Progenitor cell of endocrine pancreas (in vitro differentiated cells): Measurements from ENCODE around the gene RPUSD3. TPM values are rescaled to one million over a fixed set of nuclear protein-coding genes. Genes with fewer than 3 reads are reported as not detected.

Experiments used
- DNase-seq: peaks from one replicate; pipeline ENCODE4 v3.0.0; 2021; ENCODE audit warnings: low spot score; ENCODE audit not compliant: unreplicated experiment
- H3K27ac Mint-ChIP-seq: 2 replicates; pipeline ENCODE4 v1.8.0; 2021; ENCODE audit warnings: mild to moderate bottlenecking, moderate library complexity, mixed read lengths
- H3K27me3 Mint-ChIP-seq: 2 replicates; pipeline ENCODE4 v1.8.0; 2021; ENCODE audit warnings: mixed read lengths
- H3K36me3 Mint-ChIP-seq: 2 replicates; pipeline ENCODE4 v1.8.0; 2022; ENCODE audit warnings: mixed read lengths; ENCODE audit not compliant: insufficient read depth
- H3K4me1 Mint-ChIP-seq: 2 replicates; pipeline ENCODE4 v1.8.0; 2021; ENCODE audit warnings: low read depth, mixed read lengths
- H3K4me3 Mint-ChIP-seq: 2 replicates; pipeline ENCODE4 v1.8.0; 2021; ENCODE audit warnings: low read depth, mild to moderate bottlenecking, moderate library complexity, mixed read lengths
- H3K9me3 Mint-ChIP-seq: 2 replicates; pipeline ENCODE4 v1.8.0; 2021; ENCODE audit warnings: low read depth, mixed read lengths
- total RNA-seq: library from RNA; stranded (reverse); gene quantifications from 2 replicates; pipeline ENCODE4 v1.2.1, GENCODE V29; 2021
- TF ChIP-seq, protein P1 (sequence below): fragments of 200-600 bp; sonication (generic); IDR thresholded peaks from one replicate; pipeline ENCODE4 v1.5.0; 2021; ENCODE audit warnings: antibody characterized with exemption, mild to moderate bottlenecking; ENCODE audit not compliant: unreplicated experiment

Gene RPUSD3
- total RNA-seq, 1 donor from 2014 or later: 55.0 TPM

DNA sequence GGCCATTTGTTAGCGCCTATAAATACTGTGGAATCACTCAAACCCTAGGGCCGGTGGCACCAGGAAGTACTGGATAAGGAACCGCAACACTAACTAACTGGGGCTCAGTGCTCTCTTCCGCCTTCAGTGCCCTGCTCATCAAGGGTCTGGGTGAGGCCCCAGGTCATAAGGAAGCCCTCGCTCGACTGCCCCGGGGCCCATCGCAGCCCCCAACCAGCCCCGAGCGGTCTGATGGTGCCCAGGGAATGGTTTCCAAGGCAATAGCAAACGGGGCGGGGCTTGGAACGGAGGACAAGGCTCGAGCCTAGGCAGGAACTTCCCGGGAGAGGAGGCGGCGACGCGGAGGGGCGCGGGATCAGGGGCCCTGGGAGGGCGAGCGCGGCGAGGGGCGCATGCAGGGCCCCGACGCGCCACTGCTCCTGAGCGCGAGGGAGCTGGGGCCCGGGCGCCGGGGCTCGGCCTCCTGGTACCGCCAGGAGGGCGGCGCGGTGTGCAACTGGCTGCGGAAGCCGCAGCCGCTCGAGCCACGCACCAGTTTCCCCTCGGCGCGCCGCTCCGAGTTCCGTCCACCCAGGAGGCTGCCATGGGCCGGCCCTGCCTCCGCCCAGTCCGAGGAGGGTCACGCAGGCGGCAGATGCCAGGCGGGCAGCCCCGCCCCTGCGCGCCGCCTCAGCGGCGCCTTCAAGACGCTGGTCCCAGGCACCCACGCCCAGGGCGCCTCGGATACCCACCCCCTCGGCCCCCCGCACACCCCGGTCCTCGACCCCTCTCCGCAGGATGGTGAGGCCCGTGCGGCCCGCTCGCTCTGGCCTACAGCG lies 34.0 kb downstream of the RPUSD3 start, which contains the start of gene TTLL3:
Gene TTLL3, plus strand, starts transcription at position 648 of the 818 bp plus-strand sequence. CDS start 400 bp downstream, outside the sequence.
- peak; percentile 43 for DNase-seq
- Mint-ChIP-seq H3K4me3 (peak within 1 kb of the TSS; percentile 79), H3K27me3 (peaks cover 13% of the 10 kb centered on the region), H3K36me3 (peaks cover under 1% of the 10 kb centered on the region), H3K9me3 (no peaks in the 10 kb centered on the region), H3K27ac (peak within 1 kb of the TSS; percentile 95), H3K4me1 (peaks cover 9% of the 10 kb centered on the region)
- TF ChIP-seq, protein P1, sequence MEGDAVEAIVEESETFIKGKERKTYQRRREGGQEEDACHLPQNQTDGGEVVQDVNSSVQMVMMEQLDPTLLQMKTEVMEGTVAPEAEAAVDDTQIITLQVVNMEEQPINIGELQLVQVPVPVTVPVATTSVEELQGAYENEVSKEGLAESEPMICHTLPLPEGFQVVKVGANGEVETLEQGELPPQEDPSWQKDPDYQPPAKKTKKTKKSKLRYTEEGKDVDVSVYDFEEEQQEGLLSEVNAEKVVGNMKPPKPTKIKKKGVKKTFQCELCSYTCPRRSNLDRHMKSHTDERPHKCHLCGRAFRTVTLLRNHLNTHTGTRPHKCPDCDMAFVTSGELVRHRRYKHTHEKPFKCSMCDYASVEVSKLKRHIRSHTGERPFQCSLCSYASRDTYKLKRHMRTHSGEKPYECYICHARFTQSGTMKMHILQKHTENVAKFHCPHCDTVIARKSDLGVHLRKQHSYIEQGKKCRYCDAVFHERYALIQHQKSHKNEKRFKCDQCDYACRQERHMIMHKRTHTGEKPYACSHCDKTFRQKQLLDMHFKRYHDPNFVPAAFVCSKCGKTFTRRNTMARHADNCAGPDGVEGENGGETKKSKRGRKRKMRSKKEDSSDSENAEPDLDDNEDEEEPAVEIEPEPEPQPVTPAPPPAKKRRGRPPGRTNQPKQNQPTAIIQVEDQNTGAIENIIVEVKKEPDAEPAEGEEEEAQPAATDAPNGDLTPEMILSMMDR: no peak

DNA sequence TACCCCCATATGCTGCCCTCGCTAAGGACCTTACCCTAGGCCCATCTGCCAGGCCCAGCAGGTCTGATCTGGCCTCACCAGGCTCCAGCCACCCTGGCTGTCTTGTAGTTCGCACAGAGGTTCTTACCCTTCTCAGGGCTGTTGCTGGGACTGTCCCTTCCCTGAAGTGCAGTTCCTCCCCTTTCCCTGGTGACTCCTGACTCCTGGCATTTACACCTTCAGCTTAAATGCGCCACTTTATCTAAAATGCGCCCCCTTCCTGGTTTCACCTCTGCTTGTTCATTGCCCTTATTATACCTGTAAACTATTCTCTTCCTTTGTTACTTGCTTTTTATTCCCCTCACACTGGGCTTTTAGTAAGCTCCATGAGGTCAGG lies 34.6 kb downstream of the RPUSD3 start:
- Mint-ChIP-seq H3K36me3 (peaks cover 5% of the 10 kb centered on the region), H3K27me3 (peaks cover 13% of the 10 kb centered on the region), H3K27ac (peak overlapping the region; percentile 95), H3K4me3 (peak overlapping the region; percentile 79), H3K9me3 (no peaks in the 10 kb centered on the region), H3K4me1 (peaks cover 9% of the 10 kb centered on the region)
- DNase-seq: no peak
- TF ChIP-seq, protein P1: no peak

DNA sequence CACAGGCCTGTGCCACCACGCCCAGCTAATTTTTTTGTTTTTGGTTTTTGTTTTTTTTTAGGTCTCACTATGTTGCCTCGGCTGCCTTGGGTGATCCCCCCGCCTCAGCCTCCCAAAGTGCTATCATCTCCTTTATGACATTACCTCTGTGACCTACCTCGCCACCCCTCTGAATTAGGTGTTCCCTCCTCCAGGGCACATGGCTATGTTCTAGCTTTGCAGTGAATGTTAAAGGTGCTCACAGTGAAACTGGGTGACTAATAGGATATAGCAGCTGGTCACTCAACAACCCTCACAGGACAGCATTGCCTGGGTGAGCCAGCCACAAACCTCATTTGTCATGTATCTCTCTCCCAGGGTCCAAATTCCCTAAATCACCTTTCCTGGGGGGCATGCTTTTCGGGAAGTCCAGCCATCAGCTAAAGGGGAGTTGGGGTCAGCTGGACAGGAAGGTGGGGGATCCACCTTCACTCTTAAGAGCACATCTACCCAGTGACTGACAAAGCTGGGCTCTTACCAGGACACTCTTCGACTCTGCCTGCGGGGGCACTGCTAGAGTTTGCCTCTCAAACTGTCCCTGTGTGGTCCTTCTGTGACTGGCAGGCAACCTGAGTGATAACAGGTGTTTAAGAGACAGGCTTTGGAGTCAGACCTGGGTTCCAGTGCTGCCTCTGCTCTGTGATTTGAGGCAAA lies 35.3 kb downstream of the RPUSD3 start:
- Mint-ChIP-seq H3K27ac (no peak overlapping the region), H3K9me3 (no peaks in the 10 kb centered on the region), H3K36me3 (peaks cover 9% of the 10 kb centered on the region), H3K27me3 (peaks cover 13% of the 10 kb centered on the region), H3K4me3 (no peak overlapping the region), H3K4me1 (peaks cover 9% of the 10 kb centered on the region)
- TF ChIP-seq, protein P1: peak; percentile 32
- DNase-seq: no peak

DNA sequence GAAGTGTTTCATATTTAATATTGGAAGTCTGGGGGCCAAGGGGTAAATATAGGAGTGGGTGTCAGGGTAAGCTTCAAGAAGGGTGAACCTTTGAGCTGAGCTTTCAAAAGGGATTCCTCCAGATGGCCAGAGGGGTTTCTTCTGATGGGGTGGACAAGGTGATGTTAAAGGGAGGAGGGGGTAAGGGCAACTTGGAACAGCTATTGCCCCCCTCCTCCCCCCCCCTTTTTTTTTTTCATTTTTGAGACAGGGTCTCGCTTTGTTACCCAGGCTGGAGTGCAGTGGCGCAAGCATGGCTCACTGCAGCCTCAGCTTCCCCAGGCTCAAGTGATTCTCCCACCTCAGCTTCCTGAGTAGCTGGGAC lies 35.8 kb downstream of the RPUSD3 start:
- TF ChIP-seq, protein P1: no peak
- H3K4me3 Mint-ChIP-seq: no peak overlapping the region
- peaks cover 13% of the 10 kb centered on the region for H3K36me3 Mint-ChIP-seq
- H3K27me3 Mint-ChIP-seq: peaks cover 13% of the 10 kb centered on the region
- H3K27ac Mint-ChIP-seq: no peak overlapping the region
- no peak for DNase-seq
- H3K9me3 Mint-ChIP-seq: no peaks in the 10 kb centered on the region
- H3K4me1 Mint-ChIP-seq: peaks cover 9% of the 10 kb centered on the region

DNA sequence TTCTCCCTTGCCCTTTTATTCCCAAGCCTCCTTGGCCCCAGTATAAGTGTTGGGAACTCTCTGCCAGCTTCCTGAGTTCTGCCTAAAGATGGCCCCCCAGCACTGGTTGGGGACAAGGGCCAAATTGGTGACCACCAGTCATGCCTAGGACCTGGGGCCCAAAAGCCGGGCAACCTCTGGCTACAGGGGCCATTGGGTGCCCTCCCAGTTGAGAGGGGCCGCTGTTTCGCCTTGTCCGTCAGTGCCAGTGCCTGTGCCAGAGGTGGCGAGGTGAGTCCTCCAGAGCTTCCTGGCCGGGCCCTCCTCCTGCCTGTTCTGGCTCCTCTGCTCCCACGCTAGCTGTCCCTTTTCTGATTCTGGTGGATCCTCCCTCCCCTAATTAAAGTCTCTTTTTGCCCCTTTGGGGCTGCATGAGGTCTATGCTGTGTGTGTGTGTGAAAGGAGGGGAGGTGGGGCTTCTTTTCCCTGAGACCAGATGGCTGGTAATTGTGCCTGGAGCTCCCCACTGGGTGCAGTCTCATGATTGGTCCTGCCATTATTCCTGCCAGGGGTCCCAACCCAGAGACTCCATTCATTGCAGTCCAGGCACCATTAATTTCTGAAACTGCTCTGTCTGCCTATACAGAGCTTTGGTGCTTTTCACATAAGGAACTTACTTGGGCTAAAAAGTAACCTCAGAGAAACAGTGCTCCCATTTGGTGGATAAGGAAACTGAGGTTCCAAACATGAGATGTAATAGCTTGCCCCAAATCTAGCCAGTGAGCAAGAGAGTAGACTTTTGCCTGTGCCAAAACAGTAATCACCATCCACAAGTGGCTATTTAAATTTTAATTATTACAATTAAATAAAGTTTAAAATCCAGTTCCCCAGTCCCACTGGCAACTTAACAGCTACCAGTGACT lies 36.9 kb downstream of the RPUSD3 start:
- Mint-ChIP-seq H3K4me3 (no peak overlapping the region), H3K27ac (no peak overlapping the region), H3K4me1 (peaks cover 9% of the 10 kb centered on the region), H3K36me3 (peaks cover 15% of the 10 kb centered on the region), H3K27me3 (peaks cover 13% of the 10 kb centered on the region), H3K9me3 (no peaks in the 10 kb centered on the region)
- DNase-seq: no peak
- TF ChIP-seq, protein P1: no peak
